HG02623 (cell line): ENCODE data around the gene DMC1.
A peak's percentile ranks its signal among the peaks of the same experiment; 100 is the strongest.

Source experiments
- ATAC-seq: cut with Tn5 transposase; IDR thresholded peaks from one replicate; pipeline ENCODE4 v1.9.1; 2021; ENCODE audit warnings: moderate library complexity; ENCODE audit not compliant: unreplicated experiment

Gene DMC1

DNA sequence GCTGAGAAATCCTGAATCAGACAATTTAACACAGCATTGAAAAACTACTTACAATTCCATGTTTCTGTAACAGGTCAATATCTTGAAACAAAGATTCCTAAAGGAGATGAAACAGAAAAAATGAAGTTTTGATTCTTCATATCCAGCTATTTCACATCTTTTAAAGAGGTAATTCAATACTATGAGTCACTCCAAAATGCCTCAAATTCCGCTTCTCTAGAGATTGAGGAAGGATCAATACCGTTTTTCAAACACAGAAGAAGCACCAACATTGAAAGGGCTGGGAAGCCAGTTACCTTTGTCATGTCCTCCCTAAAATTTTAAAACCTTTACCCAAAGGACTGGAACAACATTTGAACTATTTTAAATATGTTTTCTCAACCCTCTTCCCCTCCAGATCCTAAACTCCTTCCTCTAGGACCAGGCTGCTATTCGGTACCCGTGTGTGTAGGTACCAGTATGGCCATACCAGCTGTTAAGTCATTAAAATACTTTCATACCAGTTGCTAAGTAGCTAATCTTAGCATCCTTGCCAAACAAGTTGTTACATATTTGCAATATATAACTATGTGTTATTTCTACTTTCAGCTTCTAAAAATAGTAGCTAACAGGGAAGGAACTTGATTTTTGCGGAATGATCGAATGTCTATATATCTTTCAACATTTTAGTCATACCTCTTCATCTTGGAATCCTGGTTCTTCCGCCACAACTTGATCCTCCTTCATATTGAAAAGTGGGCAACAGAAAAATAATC is 2.3 kb downstream of the DMC1 start:
- no peak for ATAC-seq

DNA sequence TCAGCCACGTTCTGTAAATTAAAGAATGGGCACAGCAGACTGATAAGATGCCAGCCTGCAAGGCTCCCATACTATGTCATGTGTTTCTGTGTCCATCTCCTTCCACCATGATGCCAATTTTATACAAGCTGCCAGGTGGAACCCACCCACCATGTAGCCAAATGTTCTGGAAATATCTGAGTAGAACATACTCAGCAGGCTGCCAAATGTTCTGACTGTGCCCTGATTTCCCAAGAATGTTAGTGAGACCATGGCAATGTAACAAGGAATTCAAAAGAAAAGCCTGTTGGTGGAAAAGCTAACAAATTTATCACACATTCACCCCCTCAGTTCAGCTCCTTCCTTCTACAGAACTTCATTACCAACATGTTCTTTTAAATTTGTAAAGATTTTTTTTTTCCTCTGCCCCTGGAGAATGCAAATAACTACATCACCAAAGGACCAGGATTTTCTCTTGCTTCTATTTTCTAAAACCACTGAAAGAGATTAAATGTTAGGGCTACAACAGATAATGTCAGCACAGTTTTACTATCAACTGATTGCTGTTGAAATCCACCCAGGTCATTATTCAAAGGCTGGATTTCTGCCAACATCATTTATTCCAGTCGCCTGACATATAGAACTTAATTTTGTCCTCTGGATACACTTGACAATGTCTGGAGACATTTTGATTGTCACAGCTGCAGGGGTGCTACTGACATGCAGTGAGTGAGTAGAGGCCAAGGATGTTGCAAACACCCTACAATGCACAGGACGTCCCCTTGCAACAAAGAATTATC is 3.1 kb downstream of the DMC1 start:
- no peak for ATAC-seq

DNA sequence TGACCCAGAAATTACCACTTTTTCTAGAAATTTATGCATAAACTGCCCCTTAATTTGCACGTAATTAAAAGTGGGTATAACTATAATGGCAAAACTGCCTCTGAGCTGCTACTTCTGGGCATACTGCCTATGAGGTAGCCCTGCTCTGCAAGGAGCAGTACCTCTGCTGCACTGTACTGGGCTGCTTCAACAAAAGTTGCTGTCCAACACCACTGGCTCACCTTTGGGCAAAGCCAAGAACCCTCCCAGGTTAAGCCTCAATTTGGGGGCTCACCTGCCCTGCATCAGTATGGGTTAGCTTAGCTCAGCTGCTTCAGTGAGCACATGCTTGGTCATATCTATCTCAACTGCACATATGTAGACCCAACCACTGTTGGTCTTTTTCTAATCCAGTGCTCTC is 4.5 kb downstream of the DMC1 start:
- ATAC-seq: no peak

DNA sequence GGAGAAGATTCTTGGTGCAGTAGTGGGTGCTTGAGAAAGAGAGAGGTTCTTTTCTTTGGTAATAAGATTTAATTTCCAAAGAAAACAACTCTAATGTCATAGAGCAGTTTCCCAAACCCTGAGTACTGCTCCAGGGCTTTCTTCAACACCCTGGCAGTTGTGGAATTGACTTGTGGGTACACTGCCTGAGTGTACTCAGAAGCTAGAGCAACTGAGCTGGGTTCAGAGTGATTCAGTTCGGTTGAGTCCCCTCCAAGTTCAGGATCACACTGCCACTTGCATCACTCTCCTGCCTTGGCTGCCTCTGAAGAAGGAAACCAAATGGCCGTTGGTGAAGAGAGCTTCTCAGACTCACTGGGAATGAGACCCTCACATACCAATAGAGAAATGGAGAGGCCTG is 5.3 kb downstream of the DMC1 start:
- ATAC-seq: no peak

DNA sequence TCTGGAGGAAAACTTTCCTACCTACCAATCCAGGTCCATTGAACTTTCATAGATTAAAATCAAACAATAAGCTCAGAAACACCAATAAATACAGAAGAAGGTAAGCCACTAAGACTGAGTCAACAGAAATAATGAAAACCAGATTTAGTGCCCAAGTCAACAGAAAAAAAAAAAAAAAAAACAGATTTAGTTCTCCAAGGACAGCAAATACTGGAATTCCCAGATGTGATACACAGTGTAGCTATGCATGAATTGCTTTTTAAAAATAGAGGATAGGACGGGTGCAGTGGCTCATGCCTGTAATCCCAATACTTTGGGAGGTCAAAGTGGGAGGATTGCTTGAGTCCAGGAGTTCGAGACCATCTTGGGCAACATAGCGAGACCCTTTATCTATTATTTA is 15.7 kb downstream of the DMC1 start:
- no peak for ATAC-seq

DNA sequence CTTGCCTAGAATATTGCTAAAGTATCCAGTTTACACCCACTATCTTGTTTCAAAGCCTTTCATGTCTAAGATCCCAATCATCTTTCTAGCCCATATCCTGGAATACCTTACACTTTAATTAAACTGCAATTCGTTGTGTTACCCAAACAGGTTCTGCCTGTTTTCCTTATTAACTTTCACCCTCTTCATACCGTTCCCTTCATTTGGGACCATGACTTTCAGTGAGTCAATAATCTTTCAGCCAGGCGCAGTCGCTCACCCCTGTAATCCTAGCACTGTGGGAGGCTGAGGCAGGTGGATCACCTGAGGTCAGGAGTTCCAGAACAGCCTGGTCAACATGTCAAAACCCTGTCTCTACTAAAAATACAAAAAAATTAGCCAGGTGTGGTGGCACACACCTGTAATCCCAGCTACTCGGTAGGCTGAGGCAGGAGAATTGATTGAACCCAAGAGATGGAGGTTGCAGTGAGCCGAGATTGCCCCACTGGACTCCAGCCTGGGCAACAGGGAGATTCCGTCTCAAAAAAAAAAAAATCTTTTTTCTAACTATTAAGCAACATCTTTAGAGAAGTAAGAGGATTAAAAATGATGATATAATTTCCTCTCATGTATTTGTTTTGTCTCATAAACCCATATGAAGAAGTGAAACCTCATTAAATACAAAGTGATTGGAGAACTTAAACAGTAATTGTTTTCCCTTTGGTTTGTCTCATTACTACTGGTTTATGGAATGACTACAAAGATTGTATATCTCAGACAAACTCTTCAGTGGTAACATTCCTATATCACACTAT is 20.7 kb downstream of the DMC1 start:
- ATAC-seq: no peak

DNA sequence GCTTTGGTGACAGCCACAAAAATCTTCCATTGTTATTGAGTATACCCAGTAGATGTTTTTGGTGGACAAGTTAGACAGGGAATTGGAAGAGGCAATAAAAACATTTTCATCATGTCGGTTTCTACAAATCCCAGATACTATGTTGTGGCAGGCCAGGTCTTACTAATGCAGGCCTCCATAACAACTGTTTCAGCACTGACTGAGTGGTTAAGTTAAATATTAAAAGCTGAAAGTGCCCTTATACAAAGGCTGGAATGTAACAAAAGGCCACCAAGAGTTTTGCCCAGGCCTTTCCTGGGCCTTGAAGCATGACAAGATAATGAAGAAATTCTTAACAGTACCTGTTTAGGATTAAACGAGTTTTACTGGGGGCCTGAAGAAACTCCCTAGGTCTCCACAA is 29.3 kb downstream of the DMC1 start:
- ATAC-seq: no peak

DNA sequence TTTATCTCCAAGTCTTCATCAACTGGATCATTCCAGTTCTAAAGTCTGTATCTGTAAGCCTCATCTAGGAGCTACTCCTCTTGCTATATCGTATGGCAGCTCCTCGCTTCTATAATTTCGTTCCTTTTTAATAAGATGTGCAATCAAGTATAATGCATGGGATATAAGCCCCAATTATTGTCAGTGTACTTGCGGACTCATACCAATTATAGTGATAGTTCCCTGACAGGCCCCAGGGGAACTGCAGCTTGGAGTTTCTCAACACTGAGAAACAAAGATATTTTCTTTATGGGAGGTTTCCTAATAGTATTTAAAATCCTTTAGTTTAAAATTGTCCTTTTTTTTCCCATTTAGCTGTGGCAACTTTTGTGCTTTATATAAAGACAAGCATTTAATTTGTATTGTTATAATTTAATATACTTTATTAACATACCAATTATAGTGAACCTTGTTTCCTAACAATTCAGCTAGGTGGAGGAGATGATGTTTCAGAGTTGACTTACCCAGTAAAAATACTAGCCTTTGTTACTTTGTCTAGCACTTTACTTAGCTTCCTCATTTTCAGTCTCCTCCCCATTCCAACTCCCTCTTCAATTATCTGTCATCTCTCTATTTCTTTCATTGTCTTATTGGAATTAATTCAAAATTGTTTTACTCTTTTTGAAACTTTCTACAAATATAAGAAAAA is 38.6 kb downstream of the DMC1 start:
- ATAC-seq: no peak

DNA sequence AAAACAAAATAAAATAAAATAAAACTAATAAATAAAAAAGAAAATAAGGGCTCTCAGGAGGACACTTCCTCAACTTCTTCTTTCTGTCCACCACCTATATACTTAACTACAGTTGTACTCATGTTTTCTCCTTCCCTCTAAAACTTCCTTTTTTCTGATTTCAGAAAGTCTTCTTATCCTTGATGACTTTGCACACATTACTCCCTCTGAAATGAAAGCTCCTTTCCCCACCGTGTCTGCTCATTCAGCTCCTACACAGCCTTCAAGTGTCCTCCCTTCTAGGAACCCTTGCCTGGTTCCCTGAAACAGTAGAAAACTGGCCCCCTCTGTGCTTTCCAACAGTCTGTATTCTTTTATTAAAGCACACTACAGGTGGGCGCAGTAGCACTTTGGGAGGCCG is 45.6 kb downstream of the DMC1 start:
- no peak for ATAC-seq

DNA sequence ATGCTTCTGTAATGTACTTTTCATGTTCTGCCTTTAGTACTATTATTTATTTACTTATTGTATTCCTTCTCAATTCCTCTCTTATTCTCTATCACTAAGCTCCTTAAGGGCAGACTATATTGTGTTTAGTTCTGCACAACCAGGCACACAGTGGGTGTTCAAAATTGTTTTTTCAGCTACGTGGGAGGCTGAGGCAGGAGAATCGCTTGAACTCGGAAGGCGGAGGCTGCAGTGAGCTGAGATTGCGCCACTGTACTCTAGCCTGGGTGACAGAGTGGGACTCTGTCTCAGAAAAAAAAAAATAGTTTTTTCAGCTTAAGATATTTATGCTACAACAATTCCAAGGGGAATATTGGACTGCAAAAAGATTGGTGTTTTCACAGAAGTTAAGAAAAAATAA is 46.5 kb downstream of the DMC1 start:
- no peak for ATAC-seq

DNA sequence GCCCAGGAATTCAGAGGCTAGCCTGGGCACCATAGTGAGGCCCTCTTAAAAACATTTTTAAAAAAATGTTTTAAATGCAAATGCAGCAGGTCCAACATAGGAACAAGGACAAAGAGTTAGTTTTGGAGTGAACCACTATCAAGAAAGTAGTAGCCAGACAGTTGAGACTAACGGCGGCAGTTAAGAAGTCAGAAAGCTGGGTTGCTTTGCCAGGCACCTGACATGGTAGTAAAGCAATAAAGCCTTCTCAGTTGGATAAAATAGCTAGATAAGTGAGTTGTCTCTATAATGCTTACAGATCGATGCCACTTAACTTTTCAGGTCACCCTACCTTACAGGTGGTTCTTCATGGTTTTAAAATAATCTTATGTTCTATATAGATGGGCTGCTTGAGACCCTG is 47.0 kb downstream of the DMC1 start:
- ATAC-seq: no peak

DNA sequence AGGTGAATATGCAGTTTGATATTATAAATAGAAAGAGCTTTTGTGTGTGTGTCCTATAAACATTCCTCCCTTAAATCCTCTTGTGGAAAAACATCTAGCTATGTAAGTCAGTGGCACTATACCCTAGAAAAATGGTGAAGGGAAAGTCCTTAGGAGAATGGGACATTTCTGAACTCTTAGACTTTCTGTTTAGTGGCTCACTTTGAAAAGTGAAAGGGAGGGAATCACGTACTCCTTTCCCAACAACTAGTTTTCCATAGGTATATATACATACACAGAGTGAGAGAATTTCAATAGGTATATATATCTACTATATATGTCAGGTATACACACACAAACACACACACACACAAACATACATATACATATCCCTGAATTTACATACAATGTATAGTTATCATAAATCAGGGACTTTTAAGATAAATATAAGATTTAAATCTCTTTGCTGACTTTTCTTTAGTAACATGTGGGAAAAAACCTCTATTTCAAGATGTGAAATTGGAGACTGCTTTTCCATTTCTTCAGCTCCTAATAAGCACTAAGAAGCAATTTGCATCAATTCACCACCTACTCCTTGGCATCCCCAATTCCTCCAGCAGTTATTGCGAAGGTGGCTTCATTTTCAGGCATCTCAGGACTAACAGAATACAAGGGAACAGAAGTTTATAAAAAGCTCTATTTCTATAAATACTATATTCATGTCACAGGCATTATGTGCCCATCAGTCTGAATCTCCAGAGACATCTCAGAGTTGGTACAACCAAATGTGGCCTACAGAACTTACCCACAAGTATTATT is 50.3 kb downstream of the DMC1 start:
- ATAC-seq: no peak

DNA sequence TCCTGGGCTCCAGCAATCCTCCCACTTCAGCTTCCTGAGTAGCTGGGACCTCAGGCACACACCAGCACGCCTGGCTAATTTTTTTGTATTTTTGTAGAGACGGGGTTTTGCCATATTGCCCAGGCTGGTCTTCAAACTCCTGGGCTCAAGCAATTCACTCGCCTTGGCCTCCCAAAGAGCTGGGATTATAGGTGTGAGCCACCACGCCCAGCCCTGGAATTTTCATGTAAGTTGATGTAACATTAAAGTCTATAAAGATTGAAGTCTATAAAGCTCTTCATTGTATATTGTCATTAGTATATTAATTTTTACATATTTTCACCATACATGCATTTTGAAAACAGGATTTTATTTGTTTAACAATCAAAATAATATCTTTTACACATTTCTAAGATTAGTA is 51.4 kb downstream of the DMC1 start:
- no peak for ATAC-seq

DNA sequence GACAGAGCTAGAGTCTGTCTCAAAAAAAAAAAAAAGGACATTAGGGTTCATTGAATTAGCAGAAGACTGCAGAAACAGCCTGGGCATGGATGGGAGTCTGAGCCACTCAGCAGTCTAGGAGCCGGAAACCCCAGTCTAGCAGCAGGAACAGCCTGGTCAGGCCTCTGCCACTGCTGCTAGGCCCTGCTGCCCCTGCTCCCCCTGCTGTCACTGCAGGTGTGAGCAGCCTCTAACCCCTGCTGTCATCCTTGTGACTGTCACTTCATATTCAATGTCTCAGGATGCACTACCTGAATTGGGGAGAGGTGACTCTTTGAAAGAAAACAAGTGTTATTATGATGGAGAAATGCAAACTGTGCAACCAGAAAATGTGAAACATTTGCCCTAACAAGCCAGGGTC is 56.9 kb downstream of the DMC1 start:
- no peak for ATAC-seq

DNA sequence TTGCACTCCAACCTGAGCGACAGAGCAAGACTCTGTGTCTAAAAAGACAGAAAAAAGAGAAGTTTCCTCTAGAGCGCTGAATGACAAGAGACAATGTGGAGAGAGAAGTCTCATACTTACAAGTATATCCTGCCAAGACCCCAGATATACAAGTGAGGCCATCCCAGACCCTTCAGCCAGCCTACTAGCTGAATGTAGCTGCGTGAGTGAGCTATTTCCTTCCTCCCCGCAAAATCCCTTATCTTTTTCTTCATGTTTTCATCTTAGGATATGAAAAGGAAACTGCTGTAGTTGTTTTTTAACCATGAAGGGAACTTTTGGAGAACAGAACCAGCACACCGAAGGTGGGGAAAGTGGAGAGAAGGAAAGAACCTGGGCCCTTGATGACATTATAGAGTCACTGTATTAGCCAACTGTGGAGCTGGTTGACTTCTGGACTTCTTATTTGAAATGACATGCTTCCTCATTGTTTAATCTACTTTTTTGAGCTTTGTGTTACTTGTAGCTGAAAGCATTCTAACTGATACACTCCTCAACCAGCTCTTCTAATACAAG is 59.5 kb downstream of the DMC1 start:
- ATAC-seq: no peak

DNA sequence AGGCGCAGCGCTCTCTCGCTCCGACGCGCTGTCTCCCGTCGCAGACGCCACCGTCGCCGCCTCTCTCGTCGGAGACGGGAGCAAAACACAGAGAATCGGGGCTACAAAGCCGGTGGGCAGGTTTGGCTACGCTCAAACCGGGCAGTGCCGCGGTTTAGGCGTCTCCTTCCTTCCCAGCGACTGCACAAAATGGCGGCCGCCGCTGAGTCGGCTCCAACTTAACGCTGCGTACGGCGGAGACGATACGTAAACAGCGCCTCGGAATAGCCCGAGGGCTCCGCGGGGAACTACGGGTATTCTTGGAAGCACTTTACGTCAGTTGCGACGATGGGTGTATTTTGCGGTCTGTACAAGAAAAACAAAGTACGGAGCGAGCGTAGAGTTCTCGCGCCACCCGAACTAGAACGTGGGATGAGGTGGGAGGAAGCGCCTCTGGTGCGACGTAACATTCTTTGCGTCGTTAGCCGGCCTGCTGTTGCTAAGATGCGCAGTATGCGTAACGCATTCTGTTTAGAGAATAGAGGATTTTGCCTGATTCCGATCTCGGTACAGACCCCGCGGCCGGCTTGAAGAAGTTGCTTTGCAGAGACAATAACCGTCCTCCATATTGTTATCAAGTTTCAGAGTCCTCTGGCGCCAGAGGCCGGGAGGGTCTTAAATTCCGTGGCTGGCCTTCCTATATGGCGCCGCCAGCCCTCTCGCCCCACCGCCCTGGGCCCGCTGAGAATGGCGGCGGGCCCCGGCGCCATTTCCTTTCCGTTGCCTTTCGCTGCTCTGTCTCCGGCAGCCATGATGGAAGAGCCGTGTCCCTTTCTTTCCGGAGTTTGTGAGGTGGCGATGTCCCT is 63.6 kb downstream of the DMC1 start, which contains the start of gene DDX17:
DDX17 (minus strand) TSS at position 194 of the 845 bp plus-strand sequence.
- ATAC-seq: peak; percentile 77

DNA sequence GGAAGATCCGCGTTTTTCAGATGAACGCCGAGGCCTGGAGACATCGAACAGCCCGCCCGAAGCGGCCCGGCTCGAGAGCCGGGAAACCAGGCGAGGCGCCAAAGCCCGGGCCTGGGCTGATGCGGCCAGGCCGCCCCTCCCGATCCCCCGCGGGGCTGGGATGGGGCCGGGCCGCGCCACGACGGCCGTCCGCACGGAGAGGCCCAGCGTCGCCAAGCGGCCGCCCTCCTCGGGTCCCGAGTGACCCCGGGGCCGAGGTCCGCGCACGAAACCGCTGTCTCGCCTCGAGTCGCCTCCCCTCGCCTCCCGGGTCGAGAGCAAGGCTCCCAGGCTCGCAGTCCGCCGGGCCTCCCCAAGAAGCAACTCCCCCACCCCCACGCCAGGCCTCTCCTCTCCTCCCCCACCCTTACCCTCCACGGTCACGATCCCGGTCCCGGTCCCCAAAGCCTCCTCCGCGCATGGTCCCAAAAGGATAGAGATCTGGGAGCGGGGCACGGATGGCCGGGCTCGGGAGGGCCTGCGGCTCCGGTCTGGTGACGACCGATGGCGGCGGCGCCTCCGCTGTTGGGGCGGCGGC is 64.4 kb downstream of the DMC1 start:
- peak; percentile 13 for ATAC-seq

DNA sequence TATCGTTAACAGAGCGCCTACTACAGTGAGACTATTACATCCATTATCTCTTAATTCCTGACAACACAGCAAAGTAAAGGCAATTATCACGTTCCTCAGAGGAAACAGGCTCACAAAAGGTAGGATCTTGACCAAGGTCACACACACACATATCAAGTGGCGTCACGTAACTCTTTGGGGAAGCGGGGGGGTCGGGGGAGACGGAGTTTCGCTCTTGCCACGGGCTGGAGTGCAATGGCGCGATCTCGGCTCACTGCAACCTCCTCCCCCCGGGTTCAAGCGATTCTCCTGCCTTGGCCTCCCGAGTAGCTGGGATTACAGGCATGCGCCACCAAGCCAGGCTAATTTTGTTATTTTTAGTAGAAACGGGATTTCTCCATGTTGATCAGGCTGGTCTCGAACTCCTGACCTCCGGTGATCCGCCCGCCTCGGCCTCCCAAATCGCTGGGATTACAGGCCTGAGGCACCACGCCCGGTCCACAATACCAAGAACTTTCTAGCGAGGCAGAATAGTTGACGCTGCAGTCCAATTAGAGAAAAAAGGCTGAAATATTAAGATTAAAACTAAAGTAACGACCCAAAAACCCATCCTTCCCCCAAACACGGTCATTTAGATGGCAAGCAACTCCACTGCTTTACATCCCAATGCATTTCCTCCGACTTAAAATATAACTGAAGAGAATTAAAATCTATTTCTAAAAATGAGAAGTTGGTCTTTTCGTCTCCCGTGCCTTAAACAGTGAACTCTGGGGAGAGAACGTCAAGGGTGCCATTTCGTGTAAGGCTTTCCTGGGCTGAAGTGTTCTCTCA is 65.0 kb downstream of the DMC1 start:
- no peak for ATAC-seq
